Measurements from ENCODE around the gene TTLL12.
A peak's percentile ranks its signal among the peaks of the same experiment; 100 is the strongest.

The TTLL12 gene

GRCh38 chr22:43230571-43230970 lies 43.6 kb upstream of the TTLL12 start (continued):
- TF ChIP-seq CREB5 (CRISPR knock-in tag; IDR thresholded peaks at IDR 0.05; ENCODE audit: low read depth) (no peak), ZNF565 (CRISPR knock-in tag; conservative IDR thresholded peaks at IDR 0.05; ENCODE audit: low read depth) (no peak), ZFP30 (CRISPR knock-in tag; IDR thresholded peaks at IDR 0.05) (no peak)

- TF ChIP-seq SNAI2 (CRISPR knock-in tag; IDR thresholded peaks at IDR 0.05) (no peak), GLIS3 (CRISPR knock-in tag; IDR thresholded peaks at IDR 0.05) (no peak), ZC3H10 (CRISPR knock-in tag; IDR thresholded peaks at IDR 0.05) (no peak), CREB5 (CRISPR knock-in tag; IDR thresholded peaks at IDR 0.05; ENCODE audit: low read depth) (no peak), ZNF70 (CRISPR knock-in tag; IDR thresholded peaks at IDR 0.05) (no peak), ZNF565 (CRISPR knock-in tag; conservative IDR thresholded peaks at IDR 0.05; ENCODE audit: low read depth) (no peak), POU6F1 (CRISPR knock-in tag; IDR thresholded peaks at IDR 0.05; ENCODE audit: borderline replicate concordance, low read depth) (no peak), CSRNP3 (CRISPR knock-in tag; IDR thresholded peaks at IDR 0.05) (no peak), BACH2 (CRISPR knock-in tag; IDR thresholded peaks at IDR 0.05; ENCODE audit: borderline replicate concordance) (no peak), ZFP30 (CRISPR knock-in tag; IDR thresholded peaks at IDR 0.05) (no peak), ZNF8 (CRISPR knock-in tag; IDR thresholded peaks at IDR 0.05) (no peak), ESRRG (CRISPR knock-in tag; IDR thresholded peaks at IDR 0.05) (no peak), PATZ1 (CRISPR knock-in tag; IDR thresholded peaks at IDR 0.05; ENCODE audit: borderline replicate concordance) (no peak), TCF4 (CRISPR knock-in tag; IDR thresholded peaks at IDR 0.05; ENCODE audit: borderline replicate concordance) (no peak), PPARA (CRISPR knock-in tag; IDR thresholded peaks at IDR 0.05; ENCODE audit: borderline replicate concordance) (no peak), RARB (CRISPR knock-in tag; IDR thresholded peaks at IDR 0.05) (no peak), ARNTL (CRISPR knock-in tag; IDR thresholded peaks at IDR 0.05; ENCODE audit: borderline replicate concordance, low read depth) (no peak)
- ATAC-seq: no peak
Observed at GRCh38 chr22:43228863-43229262, 41.9 kb upstream of the TTLL12 start.

GRCh38 chr22:43228330-43228729 lies 41.4 kb upstream of the TTLL12 start:
- TF ChIP-seq BACH2 (CRISPR knock-in tag; IDR thresholded peaks at IDR 0.05; ENCODE audit: borderline replicate concordance): no peak
- no peak for TF ChIP-seq ZNF70 (CRISPR knock-in tag; IDR thresholded peaks at IDR 0.05)
- TF ChIP-seq ARNTL (CRISPR knock-in tag; IDR thresholded peaks at IDR 0.05; ENCODE audit: borderline replicate concordance, low read depth): no peak
- no peak for TF ChIP-seq TCF4 (CRISPR knock-in tag; IDR thresholded peaks at IDR 0.05; ENCODE audit: borderline replicate concordance)
- peak; percentile 59 for ATAC-seq

GRCh38 chr22:43227239-43227630 lies 40.3 kb upstream of the TTLL12 start:
- no peak for ATAC-seq
- TF ChIP-seq ESRRG (CRISPR knock-in tag; IDR thresholded peaks at IDR 0.05): no peak
- TF ChIP-seq TCF4 (CRISPR knock-in tag; IDR thresholded peaks at IDR 0.05; ENCODE audit: borderline replicate concordance): no peak
- TF ChIP-seq ZFP3 (CRISPR knock-in tag; IDR thresholded peaks at IDR 0.05): no peak
- TF ChIP-seq CSDC2 (CRISPR knock-in tag; IDR thresholded peaks at IDR 0.05): no peak
- no peak for TF ChIP-seq ZC3H10 (CRISPR knock-in tag; IDR thresholded peaks at IDR 0.05)
- TF ChIP-seq PPARA (CRISPR knock-in tag; IDR thresholded peaks at IDR 0.05; ENCODE audit: borderline replicate concordance): no peak
- no peak for TF ChIP-seq ZNF565 (CRISPR knock-in tag; conservative IDR thresholded peaks at IDR 0.05; ENCODE audit: low read depth)
- TF ChIP-seq PATZ1 (CRISPR knock-in tag; IDR thresholded peaks at IDR 0.05; ENCODE audit: borderline replicate concordance): no peak
- TF ChIP-seq BACH2 (CRISPR knock-in tag; IDR thresholded peaks at IDR 0.05; ENCODE audit: borderline replicate concordance): no peak
- no peak for TF ChIP-seq ZNF70 (CRISPR knock-in tag; IDR thresholded peaks at IDR 0.05)
- no peak for TF ChIP-seq ARNTL (CRISPR knock-in tag; IDR thresholded peaks at IDR 0.05; ENCODE audit: borderline replicate concordance, low read depth)
- no peak for TF ChIP-seq SNAI2 (CRISPR knock-in tag; IDR thresholded peaks at IDR 0.05)
- TF ChIP-seq TSHZ2 (CRISPR knock-in tag; IDR thresholded peaks at IDR 0.05): no peak
- TF ChIP-seq TOX (CRISPR knock-in tag; IDR thresholded peaks at IDR 0.05; ENCODE audit: borderline replicate concordance): no peak

Data from SK-N-SH treated with all-trans-retinoic acid at 6 μM for 48 hours (cell line).